H9 (cell line): Measurements from ENCODE around the gene PLCB1. TPM values are rescaled to one million over a fixed set of nuclear protein-coding genes. Genes with fewer than 3 reads are reported as not detected.

Experiments used
- DNase-seq: peaks from one replicate; pipeline ENCODE4 v3.0.0-alpha.2; 2017
- H2AFZ ChIP-seq: one replicate; pipeline ENCODE4 v1.6.1; 2013; ENCODE audit warnings: mild to moderate bottlenecking, low read length, control low read depth, moderate library complexity
- H2AK5ac ChIP-seq: 2 replicates; pipeline ENCODE4 v1.6.1; 2013; ENCODE audit warnings: low read length, control low read depth, mixed read lengths; ENCODE audit not compliant: insufficient read length
- H2BK120ac ChIP-seq: one replicate; pipeline ENCODE4 v1.6.1; 2013; ENCODE audit warnings: low read depth, mild to moderate bottlenecking, low read length, control low read depth, inconsistent platforms; ENCODE audit not compliant: poor library complexity, severe bottlenecking
- H2BK12ac ChIP-seq: 2 replicates; pipeline ENCODE4 v1.6.1; 2013; ENCODE audit warnings: low read length, control low read depth, mixed read lengths, low read depth; ENCODE audit not compliant: insufficient read length
- H2BK15ac ChIP-seq: 2 replicates; pipeline ENCODE4 v1.6.1; 2013; ENCODE audit warnings: low read depth, low read length, control low read depth
- H2BK20ac ChIP-seq: one replicate; pipeline ENCODE4 v1.6.1; 2013; ENCODE audit warnings: low read depth, mild to moderate bottlenecking, low read length, control low read depth, inconsistent platforms; ENCODE audit not compliant: poor library complexity, severe bottlenecking
- H2BK5ac ChIP-seq: 2 replicates; pipeline ENCODE4 v1.6.1; 2013; ENCODE audit warnings: low read length, control low read depth, mixed read lengths; ENCODE audit not compliant: insufficient read length
- H3K14ac ChIP-seq: 2 replicates; pipeline ENCODE4 v1.6.1; 2013; ENCODE audit warnings: low read length, control low read depth; ENCODE audit not compliant: insufficient read depth
- H3K18ac ChIP-seq: 2 replicates; pipeline ENCODE4 v1.6.1; 2013; ENCODE audit warnings: low read depth, mild to moderate bottlenecking, mixed read lengths, low read length, control low read depth; ENCODE audit not compliant: insufficient read length
- H3K23ac ChIP-seq: 2 replicates; pipeline ENCODE4 v1.6.1; 2013; ENCODE audit warnings: low read length, control low read depth, mixed read lengths, low read depth; ENCODE audit not compliant: insufficient read length
- H3K23me2 ChIP-seq: 2 replicates; pipeline ENCODE4 v1.6.1; 2013; ENCODE audit warnings: low read depth, mild to moderate bottlenecking, mixed read lengths, low read length, control low read depth; ENCODE audit not compliant: insufficient read length, poor library complexity, severe bottlenecking
- H3K27ac ChIP-seq: 2 replicates; pipeline ENCODE4 v1.5.1; 2013; ENCODE audit warnings: low read length, control low read depth, mixed read lengths, low read depth; ENCODE audit not compliant: insufficient read length
- H3K27me3 ChIP-seq: 2 replicates; pipeline ENCODE4 v1.6.1; 2013; ENCODE audit warnings: low read length, control low read depth, inconsistent platforms; ENCODE audit not compliant: insufficient read depth
- H3K4ac ChIP-seq: 2 replicates; pipeline ENCODE4 v1.6.1; 2013; ENCODE audit warnings: low read depth, mild to moderate bottlenecking, control low read depth, inconsistent platforms, low read length, moderate library complexity
- H3K4me1 ChIP-seq: 2 replicates; pipeline ENCODE4 v1.6.1; 2013; ENCODE audit warnings: low read length, control low read depth, inconsistent platforms; ENCODE audit not compliant: insufficient read depth
- H3K4me2 ChIP-seq: 2 replicates; pipeline ENCODE4 v1.6.1; 2013; ENCODE audit warnings: low read length, control low read depth, mixed read lengths; ENCODE audit not compliant: insufficient read length, insufficient read depth
- H3K56ac ChIP-seq: 2 replicates; pipeline ENCODE4 v1.6.1; 2013; ENCODE audit warnings: low read depth, mild to moderate bottlenecking, mixed read lengths, low read length, control low read depth; ENCODE audit not compliant: insufficient read length
- H3K79me1 ChIP-seq: 2 replicates; pipeline ENCODE4 v1.6.1; 2013; ENCODE audit warnings: low read depth, mild to moderate bottlenecking, moderate library complexity, low read length, control low read depth, inconsistent platforms; ENCODE audit not compliant: insufficient read depth, poor library complexity, severe bottlenecking
- H3K79me2 ChIP-seq: 2 replicates; pipeline ENCODE4 v1.6.1; 2013; ENCODE audit warnings: low read length, control low read depth, inconsistent platforms; ENCODE audit not compliant: insufficient read depth
- H3K9ac ChIP-seq: 2 replicates; pipeline ENCODE4 v1.6.1; 2013; ENCODE audit warnings: low read length, control low read depth, mixed read lengths; ENCODE audit not compliant: insufficient read length; ENCODE audit errors: extremely low read depth
- H3K9me3 ChIP-seq: one replicate; pipeline ENCODE4 v1.6.1; 2013; ENCODE audit warnings: low read depth, low read length, inconsistent platforms; ENCODE audit not compliant: control insufficient read depth
- H3T11ph ChIP-seq: one replicate; pipeline ENCODE4 v1.6.1; 2013; ENCODE audit warnings: mild to moderate bottlenecking, low read length, control low read depth, inconsistent platforms
- H4K20me1 ChIP-seq: one replicate; pipeline ENCODE4 v1.6.1; 2013; ENCODE audit not compliant: control insufficient read depth, insufficient read length, insufficient read depth
- H4K5ac ChIP-seq: 2 replicates; pipeline ENCODE4 v1.6.1; 2013; ENCODE audit warnings: low read depth, mild to moderate bottlenecking, mixed read lengths, low read length, control low read depth; ENCODE audit not compliant: insufficient read length
- H4K8ac ChIP-seq: replicated peaks from 2 replicates; pipeline ENCODE4 v1.6.1; 2013; ENCODE audit warnings: low read length, control low read depth, mixed read lengths, low read depth; ENCODE audit not compliant: insufficient read length
- H4K91ac ChIP-seq: 2 replicates; pipeline ENCODE4 v1.6.1; 2013; ENCODE audit warnings: low read depth, mild to moderate bottlenecking, moderate library complexity, mixed read lengths, low read length, control low read depth; ENCODE audit not compliant: insufficient read length
- H3K27ac Mint-ChIP-seq, 3 experiments: 2 replicates in 2 of 3; 3 replicates in 1 of 3; pipeline ENCODE4 v1.8.0; 2020 to 2021; ENCODE audit warnings: mixed read lengths in 3 of 3, mild to moderate bottlenecking in 1 of 3, moderate library complexity in 1 of 3
- H3K27me3 Mint-ChIP-seq: 2 replicates; pipeline ENCODE4 v1.8.0; 2021; ENCODE audit warnings: low read depth, mild to moderate bottlenecking, moderate library complexity, mixed read lengths
- H3K36me3 Mint-ChIP-seq, 3 experiments: 2 replicates in 2 of 3; 3 replicates in 1 of 3; pipeline ENCODE4 v1.8.0; 2020 to 2021; ENCODE audit warnings: low read depth in 3 of 3, mixed read lengths in 3 of 3; ENCODE audit not compliant: insufficient read depth in 1 of 3
- H3K4me1 Mint-ChIP-seq, 2 experiments: 2 replicates each; pipeline ENCODE4 v1.8.0; 2020; ENCODE audit warnings: mixed read lengths in 2 of 2
- H3K4me3 Mint-ChIP-seq, 2 experiments: 2 replicates in 1 of 2; 3 replicates in 1 of 2; pipeline ENCODE4 v1.8.0; 2020 to 2021; ENCODE audit warnings: mild to moderate bottlenecking in 2 of 2, mixed read lengths in 2 of 2, moderate library complexity in 1 of 2
- H3K9me3 Mint-ChIP-seq, 2 experiments: 2 replicates in 1 of 2; 3 replicates in 1 of 2; pipeline ENCODE4 v1.8.0; 2020; ENCODE audit warnings: mild to moderate bottlenecking in 2 of 2, mixed read lengths in 2 of 2, moderate library complexity in 1 of 2
- CTCF ChIP-seq: fragments of 200-600 bp; sonication (generic); conservative IDR thresholded peaks from 3 replicates; pipeline ENCODE4 v1.8.0; 2021; ENCODE audit warnings: antibody characterized with exemption, mild to moderate bottlenecking
- total RNA-seq: library from RNA; stranded (reverse); gene quantifications from 2 replicates; pipeline ENCODE4 v1.2.1, GENCODE V29; 2021

The PLCB1 gene
- total RNA-seq, 1 experiment from 2014 or later: 11.5 TPM

GRCh38 chr20:8414586-8415274 lies 282.7 kb downstream of the PLCB1 start:
- Histone ChIP-seq H2BK20ac (no peak overlapping the region), H3K4me1 (no peaks in the 10 kb centered on the region), H3K79me1 (no peaks in the 10 kb centered on the region), H3K9ac (no peak overlapping the region), H2BK15ac (no peak overlapping the region), H3K4me2 (no peak overlapping the region), H3K27ac (no peak overlapping the region), H3K23ac (no peak overlapping the region), H2AK5ac (no peak overlapping the region), H4K5ac (no peak overlapping the region), H3K4ac (no peak overlapping the region), H3K27me3 (no peaks in the 10 kb centered on the region), H2BK12ac (no peak overlapping the region), H2AFZ (no peak overlapping the region), H4K91ac (no peak overlapping the region), H3K14ac (no peak overlapping the region), H3K18ac (no peak overlapping the region), H3K79me2 (no peaks in the 10 kb centered on the region), H3K56ac (no peak overlapping the region), H3K9me3 (no peaks in the 10 kb centered on the region), H4K8ac (no peak overlapping the region), H3T11ph (no peak overlapping the region), H2BK120ac (no peak overlapping the region), H2BK5ac (no peak overlapping the region), H4K20me1 (no peaks in the 10 kb centered on the region), H3K23me2 (no peaks in the 10 kb centered on the region)
- no peaks in the 10 kb centered on the region for H3K27me3 Mint-ChIP-seq
- no peaks in the 10 kb centered on the region for H3K36me3 Mint-ChIP-seq
- TF ChIP-seq CTCF: no peak
- DNase-seq: no peak
- no peaks in the 10 kb centered on the region for H3K4me1 Mint-ChIP-seq
- peak overlapping the region in 1 of 3 experiments; percentile 37; a peak in 1 of 7 replicates for H3K27ac Mint-ChIP-seq
- H3K9me3 Mint-ChIP-seq: no peaks in the 10 kb centered on the region
- H3K4me3 Mint-ChIP-seq: no peak overlapping the region
